ENCODE data around the gene NEURL3.
A peak's percentile ranks its signal among the peaks of the same experiment; 100 is the strongest.
"Not testable (repeated sequence)": the region's sequence is repeated elsewhere in the genome, so short reads cannot be mapped to it uniquely, and the experiment has no call there.

Gene NEURL3, protein sequence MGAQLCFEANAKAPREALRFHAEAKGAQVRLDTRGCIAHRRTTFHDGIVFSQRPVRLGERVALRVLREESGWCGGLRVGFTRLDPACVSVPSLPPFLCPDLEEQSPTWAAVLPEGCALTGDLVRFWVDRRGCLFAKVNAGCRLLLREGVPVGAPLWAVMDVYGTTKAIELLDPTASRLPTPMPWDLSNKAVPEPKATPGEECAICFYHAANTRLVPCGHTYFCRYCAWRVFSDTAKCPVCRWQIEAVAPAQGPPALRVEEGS

GRCh38 chr2:96505231-96505889 lies at the start of gene NEURL3:
Gene NEURL3, minus strand, starts transcription at chr2:96505357. Its CDS starts 71 bp downstream, at chr2:96505286.
- TF ChIP-seq, protein P1, sequence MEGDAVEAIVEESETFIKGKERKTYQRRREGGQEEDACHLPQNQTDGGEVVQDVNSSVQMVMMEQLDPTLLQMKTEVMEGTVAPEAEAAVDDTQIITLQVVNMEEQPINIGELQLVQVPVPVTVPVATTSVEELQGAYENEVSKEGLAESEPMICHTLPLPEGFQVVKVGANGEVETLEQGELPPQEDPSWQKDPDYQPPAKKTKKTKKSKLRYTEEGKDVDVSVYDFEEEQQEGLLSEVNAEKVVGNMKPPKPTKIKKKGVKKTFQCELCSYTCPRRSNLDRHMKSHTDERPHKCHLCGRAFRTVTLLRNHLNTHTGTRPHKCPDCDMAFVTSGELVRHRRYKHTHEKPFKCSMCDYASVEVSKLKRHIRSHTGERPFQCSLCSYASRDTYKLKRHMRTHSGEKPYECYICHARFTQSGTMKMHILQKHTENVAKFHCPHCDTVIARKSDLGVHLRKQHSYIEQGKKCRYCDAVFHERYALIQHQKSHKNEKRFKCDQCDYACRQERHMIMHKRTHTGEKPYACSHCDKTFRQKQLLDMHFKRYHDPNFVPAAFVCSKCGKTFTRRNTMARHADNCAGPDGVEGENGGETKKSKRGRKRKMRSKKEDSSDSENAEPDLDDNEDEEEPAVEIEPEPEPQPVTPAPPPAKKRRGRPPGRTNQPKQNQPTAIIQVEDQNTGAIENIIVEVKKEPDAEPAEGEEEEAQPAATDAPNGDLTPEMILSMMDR (conservative IDR thresholded peaks at IDR 0.05; ENCODE audit: low read length): no peak
- TF ChIP-seq EZH2phosphoT487 (IDR thresholded peaks at IDR 0.05; ENCODE audit: borderline replicate concordance): no peak
- Histone ChIP-seq H3F3A (ENCODE audit: low read depth) (no peaks in the 10 kb centered on the region), H3K4me3 (ENCODE audit: low read length, poor library complexity, severe bottlenecking) (no peak within 1 kb of the TSS), H3K9me3 (ENCODE audit: insufficient read depth, low read depth, low read length) (no peaks in the 10 kb centered on the region), H2AFZ (ENCODE audit: low read length) (no peak within 1 kb of the TSS), H3K36me3 (ENCODE audit: insufficient read depth, low read length) (no peaks in the 10 kb centered on the region), H3K27me3 (ENCODE audit: insufficient read depth, low read length, poor library complexity, severe bottlenecking) (no peaks in the 10 kb centered on the region), H4K20me1 (ENCODE audit: insufficient read depth, low read length, poor library complexity, severe bottlenecking) (no peaks in the 10 kb centered on the region), H3K4me1 (ENCODE audit: insufficient read depth, low read length, poor library complexity, severe bottlenecking) (no peaks in the 10 kb centered on the region), H3K9me2 (replicated peaks; ENCODE audit: low read depth, low read length) (no peaks in the 10 kb centered on the region), H3K4me2 (ENCODE audit: low read depth, low read length, poor library complexity, severe bottlenecking) (no peak within 1 kb of the TSS), H3K9ac (ENCODE audit: low read depth, low read length, poor library complexity, severe bottlenecking) (no peak within 1 kb of the TSS), H3K79me2 (ENCODE audit: insufficient read depth, low read length) (no peaks in the 10 kb centered on the region)

- Histone ChIP-seq H3F3A (ENCODE audit: low read depth) (no peaks in the 10 kb centered on the region), H3K4me2 (ENCODE audit: low read depth, low read length, poor library complexity, severe bottlenecking) (no peak overlapping the region), H3K79me2 (ENCODE audit: insufficient read depth, low read length) (no peaks in the 10 kb centered on the region), H3K9ac (ENCODE audit: low read depth, low read length, poor library complexity, severe bottlenecking) (no peak overlapping the region), H3K9me2 (replicated peaks; ENCODE audit: low read depth, low read length) (no peaks in the 10 kb centered on the region), H4K20me1 (ENCODE audit: insufficient read depth, low read length, poor library complexity, severe bottlenecking) (no peaks in the 10 kb centered on the region), H3K4me1 (ENCODE audit: insufficient read depth, low read length, poor library complexity, severe bottlenecking) (no peaks in the 10 kb centered on the region), H2AFZ (ENCODE audit: low read length) (no peak overlapping the region), H3K36me3 (ENCODE audit: insufficient read depth, low read length) (peaks cover 18% of the 10 kb centered on the region; the same call in 1 of the 2 replicates), H3K27me3 (ENCODE audit: insufficient read depth, low read length, poor library complexity, severe bottlenecking) (no peaks in the 10 kb centered on the region), H3K4me3 (ENCODE audit: low read length, poor library complexity, severe bottlenecking) (no peak overlapping the region), H3K9me3 (ENCODE audit: insufficient read depth, low read depth, low read length) (no peaks in the 10 kb centered on the region)
- TF ChIP-seq EZH2phosphoT487 (IDR thresholded peaks at IDR 0.05; ENCODE audit: borderline replicate concordance): no peak
- TF ChIP-seq, protein P1 (conservative IDR thresholded peaks at IDR 0.05; ENCODE audit: low read length): peak; percentile 82
Observed at GRCh38 chr2:96554293-96555145, 49.4 kb upstream of the NEURL3 start.

- H3K36me3 ChIP-seq (ENCODE audit: insufficient read depth, low read length): peaks cover 23% of the 10 kb centered on the region; the same call in 1 of the 2 replicates
- not testable (repeated sequence) for H3K9ac ChIP-seq (ENCODE audit: low read depth, low read length, poor library complexity, severe bottlenecking); H3F3A ChIP-seq (ENCODE audit: low read depth); H2AFZ ChIP-seq (ENCODE audit: low read length); H3K9me2 ChIP-seq (replicated peaks; ENCODE audit: low read depth, low read length); H3K79me2 ChIP-seq (ENCODE audit: insufficient read depth, low read length); H3K4me3 ChIP-seq (ENCODE audit: low read length, poor library complexity, severe bottlenecking); H3K4me2 ChIP-seq (ENCODE audit: low read depth, low read length, poor library complexity, severe bottlenecking); H4K20me1 ChIP-seq (ENCODE audit: insufficient read depth, low read length, poor library complexity, severe bottlenecking); H3K9me3 ChIP-seq (ENCODE audit: insufficient read depth, low read depth, low read length); H3K4me1 ChIP-seq (ENCODE audit: insufficient read depth, low read length, poor library complexity, severe bottlenecking); H3K27me3 ChIP-seq (ENCODE audit: insufficient read depth, low read length, poor library complexity, severe bottlenecking)
Observed at GRCh38 chr2:96553957-96554292, 48.8 kb upstream of the NEURL3 start.
